HEK293 (cell line): Measurements from ENCODE around the gene SLC4A8.

Source experiments
- BCL6B ChIP-seq: fragments of 450-650 bp; formaldehyde crosslinking; IDR thresholded peaks from 2 replicates; pipeline ENCODE4 v1.5.1; 2017; ENCODE audit warnings: missing biosample characterization, missing genetic modification characterization
- ELK4 ChIP-seq: IDR thresholded peaks from 2 replicates; pipeline ENCODE4 v1.6.1; 2011; ENCODE audit warnings: mild to moderate bottlenecking, low read depth, low read length, borderline replicate concordance
- GLI2 ChIP-seq: fragments of 450-650 bp; formaldehyde crosslinking; IDR thresholded peaks from 2 replicates; pipeline ENCODE4; 2017; ENCODE audit warnings: missing biosample characterization, missing genetic modification characterization, low read depth, borderline replicate concordance
- IKZF3 ChIP-seq: fragments of 450-650 bp; IDR thresholded peaks from 2 replicates; pipeline ENCODE4 v1.5.0; 2018; ENCODE audit warnings: missing biosample characterization, mild to moderate bottlenecking, missing genetic modification characterization, moderate library complexity
- KLF10 ChIP-seq: fragments of 450-650 bp; IDR thresholded peaks from 2 replicates; pipeline ENCODE4 v1.5.1; 2018; ENCODE audit warnings: missing biosample characterization, mild to moderate bottlenecking, missing genetic modification characterization
- OSR2 ChIP-seq: fragments of 450-650 bp; formaldehyde crosslinking; IDR thresholded peaks from 2 replicates; pipeline ENCODE4 v1.5.1; 2016; ENCODE audit warnings: missing biosample characterization, missing genetic modification characterization
- PRDM6 ChIP-seq: fragments of 450-650 bp; formaldehyde crosslinking; IDR thresholded peaks from 2 replicates; pipeline ENCODE4 v1.5.1; 2017; ENCODE audit warnings: missing biosample characterization, missing genetic modification characterization
- SCRT1 ChIP-seq: fragments of 450-650 bp; formaldehyde crosslinking; IDR thresholded peaks from 2 replicates; pipeline ENCODE4 v1.5.1; 2016; ENCODE audit warnings: missing biosample characterization, missing genetic modification characterization, borderline replicate concordance
- SP7 ChIP-seq: fragments of 450-650 bp; formaldehyde crosslinking; IDR thresholded peaks from 2 replicates; pipeline ENCODE4 v1.5.1; 2016; ENCODE audit warnings: missing biosample characterization, missing genetic modification characterization
- TSHZ1 ChIP-seq: fragments of 450-650 bp; formaldehyde crosslinking; IDR thresholded peaks from 2 replicates; pipeline ENCODE4 v1.5.1; 2016; ENCODE audit warnings: missing biosample characterization, missing genetic modification characterization, borderline replicate concordance
- ZEB2 ChIP-seq: fragments of 450-650 bp; formaldehyde crosslinking; IDR thresholded peaks from 2 replicates; pipeline ENCODE4 v1.5.1; 2016; ENCODE audit warnings: missing biosample characterization, missing genetic modification characterization
- ZNF366 ChIP-seq: fragments of 450-650 bp; formaldehyde crosslinking; conservative IDR thresholded peaks from 2 replicates; pipeline ENCODE4 v1.5.1; 2016; ENCODE audit warnings: missing biosample characterization, missing genetic modification characterization
- ZNF521 ChIP-seq: fragments of 450-650 bp; formaldehyde crosslinking; IDR thresholded peaks from 2 replicates; pipeline ENCODE4 v1.5.1; 2017; ENCODE audit warnings: missing biosample characterization, mild to moderate bottlenecking, missing genetic modification characterization
- ZNF629 ChIP-seq: fragments of 450-650 bp; formaldehyde crosslinking; IDR thresholded peaks from 2 replicates; pipeline ENCODE4 v1.5.1; 2017; ENCODE audit warnings: missing biosample characterization, missing genetic modification characterization
- ZNF639 ChIP-seq: fragments of 450-650 bp; formaldehyde crosslinking; IDR thresholded peaks from 2 replicates; pipeline ENCODE4 v1.5.1; 2016; ENCODE audit warnings: missing biosample characterization, missing genetic modification characterization
- ZXDB ChIP-seq: fragments of 450-650 bp; formaldehyde crosslinking; IDR thresholded peaks from 2 replicates; pipeline ENCODE4 v1.5.1; 2016; ENCODE audit warnings: missing biosample characterization, missing genetic modification characterization
- TF ChIP-seq, protein P1 (sequence below): fragments of 450-650 bp; formaldehyde crosslinking; IDR thresholded peaks from 2 replicates; pipeline ENCODE4 v1.5.1; 2016; ENCODE audit warnings: missing biosample characterization, missing genetic modification characterization
- TF ChIP-seq, protein P2 (sequence below): fragments of 450-650 bp; formaldehyde crosslinking; IDR thresholded peaks from 2 replicates; pipeline ENCODE4 v1.5.1; 2016; ENCODE audit warnings: missing biosample characterization, missing genetic modification characterization
- TF ChIP-seq, protein P3 (sequence below): fragments of 450-650 bp; formaldehyde crosslinking; IDR thresholded peaks from 2 replicates; pipeline ENCODE4 v1.5.1; 2016; ENCODE audit warnings: missing biosample characterization, missing genetic modification characterization, low read depth

The SLC4A8 gene

DNA sequence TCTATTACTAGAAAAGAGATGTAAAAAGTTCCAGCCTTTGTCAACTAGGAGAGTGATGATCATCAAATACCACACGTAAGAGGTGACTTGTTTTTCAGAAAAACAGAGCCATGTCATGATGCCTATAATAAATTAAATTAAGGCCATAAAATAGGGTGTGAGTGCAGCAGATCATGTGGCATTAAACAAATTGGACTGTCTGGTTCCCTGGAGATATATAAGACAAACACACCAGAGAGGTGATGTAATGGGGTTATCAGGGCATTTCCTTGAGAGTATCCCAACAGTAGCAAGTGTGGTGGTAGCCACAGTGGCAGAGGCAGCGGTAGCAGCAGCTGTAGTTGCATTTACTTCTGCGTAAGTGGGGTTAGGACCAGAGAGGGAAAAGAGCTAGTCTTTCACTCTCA is 18.8 kb upstream of the SLC4A8 start (continued):
- TF ChIP-seq BCL6B (tag by site-specific recombination) (peak; percentile 90), ZNF366 (tag by site-specific recombination) (peak; percentile 73), PRDM6 (tag by site-specific recombination) (peak; percentile 91), IKZF3 (tag by site-specific recombination) (peak; percentile 47; the same call in 1 of the 2 replicates), ZNF629 (peak; percentile 87), ZNF521 (no peak), TSHZ1 (tag by site-specific recombination) (peak; percentile 56; the same call in 1 of the 2 replicates), GLI2 (tag by site-specific recombination) (peak; percentile 83), KLF10 (peak; percentile 80), ZXDB (0 out of 2 replicates have a peak, but pooled peaks have one; percentile 59), ELK4 (no peak), ZNF639 (tag by site-specific recombination) (peak; percentile 73), ZEB2 (peak; percentile 60; the same call in 1 of the 2 replicates), SP7 (tag by site-specific recombination) (0 out of 2 replicates have a peak, but pooled peaks have one; percentile 33), SCRT1 (tag by site-specific recombination) (no peak), OSR2 (peak; percentile 100)
- TF ChIP-seq, protein P1, sequence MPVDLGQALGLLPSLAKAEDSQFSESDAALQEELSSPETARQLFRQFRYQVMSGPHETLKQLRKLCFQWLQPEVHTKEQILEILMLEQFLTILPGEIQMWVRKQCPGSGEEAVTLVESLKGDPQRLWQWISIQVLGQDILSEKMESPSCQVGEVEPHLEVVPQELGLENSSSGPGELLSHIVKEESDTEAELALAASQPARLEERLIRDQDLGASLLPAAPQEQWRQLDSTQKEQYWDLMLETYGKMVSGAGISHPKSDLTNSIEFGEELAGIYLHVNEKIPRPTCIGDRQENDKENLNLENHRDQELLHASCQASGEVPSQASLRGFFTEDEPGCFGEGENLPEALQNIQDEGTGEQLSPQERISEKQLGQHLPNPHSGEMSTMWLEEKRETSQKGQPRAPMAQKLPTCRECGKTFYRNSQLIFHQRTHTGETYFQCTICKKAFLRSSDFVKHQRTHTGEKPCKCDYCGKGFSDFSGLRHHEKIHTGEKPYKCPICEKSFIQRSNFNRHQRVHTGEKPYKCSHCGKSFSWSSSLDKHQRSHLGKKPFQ (tag by site-specific recombination) = peak; percentile 70
- TF ChIP-seq, protein P2, sequence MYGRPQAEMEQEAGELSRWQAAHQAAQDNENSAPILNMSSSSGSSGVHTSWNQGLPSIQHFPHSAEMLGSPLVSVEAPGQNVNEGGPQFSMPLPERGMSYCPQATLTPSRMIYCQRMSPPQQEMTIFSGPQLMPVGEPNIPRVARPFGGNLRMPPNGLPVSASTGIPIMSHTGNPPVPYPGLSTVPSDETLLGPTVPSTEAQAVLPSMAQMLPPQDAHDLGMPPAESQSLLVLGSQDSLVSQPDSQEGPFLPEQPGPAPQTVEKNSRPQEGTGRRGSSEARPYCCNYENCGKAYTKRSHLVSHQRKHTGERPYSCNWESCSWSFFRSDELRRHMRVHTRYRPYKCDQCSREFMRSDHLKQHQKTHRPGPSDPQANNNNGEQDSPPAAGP (tag by site-specific recombination) = peak; percentile 95
- TF ChIP-seq, protein P3, sequence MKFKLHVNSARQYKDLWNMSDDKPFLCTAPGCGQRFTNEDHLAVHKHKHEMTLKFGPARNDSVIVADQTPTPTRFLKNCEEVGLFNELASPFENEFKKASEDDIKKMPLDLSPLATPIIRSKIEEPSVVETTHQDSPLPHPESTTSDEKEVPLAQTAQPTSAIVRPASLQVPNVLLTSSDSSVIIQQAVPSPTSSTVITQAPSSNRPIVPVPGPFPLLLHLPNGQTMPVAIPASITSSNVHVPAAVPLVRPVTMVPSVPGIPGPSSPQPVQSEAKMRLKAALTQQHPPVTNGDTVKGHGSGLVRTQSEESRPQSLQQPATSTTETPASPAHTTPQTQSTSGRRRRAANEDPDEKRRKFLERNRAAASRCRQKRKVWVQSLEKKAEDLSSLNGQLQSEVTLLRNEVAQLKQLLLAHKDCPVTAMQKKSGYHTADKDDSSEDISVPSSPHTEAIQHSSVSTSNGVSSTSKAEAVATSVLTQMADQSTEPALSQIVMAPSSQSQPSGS = peak; percentile 85
- TF ChIP-seq, all 188 proteins: peak for 30
